NCI-H2227 (cell line): ENCODE data around the gene UCP2.

Experiments
- DNase-seq: peaks from one replicate; lab custom pipeline; 2025; ENCODE audit not compliant: unreplicated experiment; lab: John Stamatoyannopoulos, UW

The UCP2 gene

GRCh38 chr11:74010306-74011300 lies 28.0 kb upstream of the UCP2 start:
- peak; percentile 50 for DNase-seq

GRCh38 chr11:74009675-74010305 lies 27.1 kb upstream of the UCP2 start:
- no peak for DNase-seq

GRCh38 chr11:74009230-74009547 lies 26.5 kb upstream of the UCP2 start:
- no peak for DNase-seq

- no peak for DNase-seq
Measured at GRCh38 chr11:74008373-74009229, 26.0 kb upstream of the UCP2 start, which contains the start of gene UCP3. UCP3 (minus strand) TSS chr11:74009085; CDS start chr11:74007042, 2,043 bp downstream.

GRCh38 chr11:74007691-74008372 lies 25.2 kb upstream of the UCP2 start:
- no peak for DNase-seq

GRCh38 chr11:74006743-74007304 lies 24.2 kb upstream of the UCP2 start:
- no peak for DNase-seq

GRCh38 chr11:74005721-74006517 lies 23.3 kb upstream of the UCP2 start:
- no peak for DNase-seq

- no peak for DNase-seq
Measured at GRCh38 chr11:74004759-74005615, 22.3 kb upstream of the UCP2 start.

- no peak for DNase-seq
Measured at GRCh38 chr11:74004046-74004695, 21.5 kb upstream of the UCP2 start.

- no peak for DNase-seq
Measured at GRCh38 chr11:74002832-74003231, 20.2 kb upstream of the UCP2 start.

- DNase-seq = no peak
Measured at GRCh38 chr11:74001822-74002286, 19.2 kb upstream of the UCP2 start.

GRCh38 chr11:74000307-74001133 lies 17.9 kb upstream of the UCP2 start:
- DNase-seq = no peak

GRCh38 chr11:73999581-74000306 lies 17.1 kb upstream of the UCP2 start:
- DNase-seq = no peak

- no peak for DNase-seq
Measured at GRCh38 chr11:73998846-73999575, 16.4 kb upstream of the UCP2 start.

GRCh38 chr11:73997120-73997770 lies 14.6 kb upstream of the UCP2 start:
- no peak for DNase-seq
